DLD1 (cell line): ENCODE measurements around the gene AMIGO2.

Experiments
- in situ Hi-C: cut with HindIII; loops from 2 replicates; pipeline ENCODE4 v1.10.0; 2017; ENCODE audit warnings: low sequenced_read_pairs

The AMIGO2 gene

GRCh38 chr12:47079468-47079980 lies at the start of gene AMIGO2, which contains the start of gene PCED1B:
Gene AMIGO2, minus strand, starts transcription at chr12:47079959. Its CDS starts 957 bp downstream, at chr12:47079002.
Gene PCED1B, plus strand, starts transcription at chr12:47079621. Its CDS starts 155,443 bp downstream, at chr12:47235064.
- in situ Hi-C loops, result no loop called here

- in situ Hi-C loops, result no loop called here
Measured at GRCh38 chr12:47126246-47126645, 46.5 kb upstream of the AMIGO2 start.

GRCh38 chr12:47124451-47124850 lies 44.7 kb upstream of the AMIGO2 start:
- in situ Hi-C loops, result loop anchor here (25.0 kb wide), 1 partner anchor 88 kb away; no protein-coding TSS in a partner anchor

GRCh38 chr12:47123730-47124129 lies 44.0 kb upstream of the AMIGO2 start:
- in situ Hi-C loops, result loop anchor here (25.0 kb wide), 1 partner anchor 89 kb away; no protein-coding TSS in a partner anchor

GRCh38 chr12:47122602-47123001 lies 42.8 kb upstream of the AMIGO2 start:
- in situ Hi-C loops, result loop anchor here (25.0 kb wide), 1 partner anchor 90 kb away; no protein-coding TSS in a partner anchor

GRCh38 chr12:47121146-47121545 lies 41.4 kb upstream of the AMIGO2 start:
- in situ Hi-C loops, result loop anchor here (25.0 kb wide), 1 partner anchor 91 kb away; no protein-coding TSS in a partner anchor

GRCh38 chr12:47120736-47121135 lies 41.0 kb upstream of the AMIGO2 start:
- in situ Hi-C loops, result loop anchor here (25.0 kb wide), 1 partner anchor 92 kb away; no protein-coding TSS in a partner anchor

- in situ Hi-C loops, result loop anchor here (25.0 kb wide), 1 partner anchor 95 kb away; no protein-coding TSS in a partner anchor
Measured at GRCh38 chr12:47117305-47117704, 37.5 kb upstream of the AMIGO2 start.

GRCh38 chr12:47114481-47114892 lies 34.7 kb upstream of the AMIGO2 start:
- in situ Hi-C loops, result loop anchor here (25.0 kb wide), 1 partner anchor 98 kb away; no protein-coding TSS in a partner anchor

GRCh38 chr12:47112679-47113078 lies 32.9 kb upstream of the AMIGO2 start:
- in situ Hi-C loops, result loop anchor here (25.0 kb wide), 1 partner anchor 100 kb away; no protein-coding TSS in a partner anchor

- in situ Hi-C loops, result loop anchor here (25.0 kb wide), 1 partner anchor 100 kb away; no protein-coding TSS in a partner anchor
Measured at GRCh38 chr12:47111854-47112253, 32.1 kb upstream of the AMIGO2 start.

GRCh38 chr12:47111392-47111778 lies 31.6 kb upstream of the AMIGO2 start:
- in situ Hi-C loops, result loop anchor here (25.0 kb wide), 1 partner anchor 101 kb away; no protein-coding TSS in a partner anchor

- in situ Hi-C loops, result loop anchor here (25.0 kb wide), 1 partner anchor 101 kb away; no protein-coding TSS in a partner anchor
Measured at GRCh38 chr12:47110718-47111391, 31.1 kb upstream of the AMIGO2 start.

- in situ Hi-C loops, result loop anchor here (25.0 kb wide), 1 partner anchor 102 kb away; no protein-coding TSS in a partner anchor
Measured at GRCh38 chr12:47110011-47110541, 30.3 kb upstream of the AMIGO2 start.

GRCh38 chr12:47107926-47108325 lies 28.2 kb upstream of the AMIGO2 start:
- in situ Hi-C loops, result loop anchor here (25.0 kb wide), 1 partner anchor 104 kb away; no protein-coding TSS in a partner anchor

GRCh38 chr12:47107446-47107845 lies 27.7 kb upstream of the AMIGO2 start:
- in situ Hi-C loops, result loop anchor here (25.0 kb wide), 1 partner anchor 105 kb away; no protein-coding TSS in a partner anchor

- in situ Hi-C loops, result loop anchor here (25.0 kb wide), 1 partner anchor 106 kb away; no protein-coding TSS in a partner anchor
Measured at GRCh38 chr12:47105914-47106674, 26.3 kb upstream of the AMIGO2 start.

- in situ Hi-C loops, result loop anchor here (25.0 kb wide), 1 partner anchor 109 kb away; no protein-coding TSS in a partner anchor
Measured at GRCh38 chr12:47102845-47103651, 23.3 kb upstream of the AMIGO2 start.

- in situ Hi-C loops, result loop anchor here (25.0 kb wide), 1 partner anchor 110 kb away; no protein-coding TSS in a partner anchor
Measured at GRCh38 chr12:47102406-47102805, 22.6 kb upstream of the AMIGO2 start.
